Esophagus squamous epithelium (tissue), 4 donors: ENCODE results near the gene FCRL6.
A peak's percentile ranks its signal among the peaks of the same experiment; 100 is the strongest.

ENCODE experiments used
- CTCF ChIP-seq, 6 experiments: fragments of 450-650 bp in 4 of 6; fragments of 200-600 bp in 2 of 6; sonication (generic) in 2 of 6; IDR thresholded peaks; one replicate each; pipeline ENCODE4 v1.5.1; 2016 to 2019; ENCODE audit warnings: antibody characterized with exemption in 6 of 6, mild to moderate bottlenecking in 4 of 6, moderate library complexity in 4 of 6
- POLR2A ChIP-seq, 4 donors: fragments of 450-650 bp; IDR thresholded peaks; one replicate each; pipeline ENCODE4 v1.6.1; 2017; ENCODE audit warnings: antibody characterized with exemption in 4 of 4, mild to moderate bottlenecking in 4 of 4, moderate library complexity in 3 of 4

- peak in 3 of 6 experiments; percentile 27 to 32 (median 30) for TF ChIP-seq CTCF (IDR thresholded peaks at IDR 0.05)
- peak in 3 of 4 donors; percentile 57 to 87 (median 82) for TF ChIP-seq POLR2A (IDR thresholded peaks at IDR 0.05)
These were observed 52.6 kb downstream of the FCRL6 start for GRCh38 chr1:159854693-159855192.
